ENCODE data around the gene AKIRIN2. TPM values are rescaled to one million over a fixed set of nuclear protein-coding genes. Genes with fewer than 3 reads are reported as not detected.

Gene AKIRIN2
- total and polyA plus RNA-seq, 9 of the 15 experiments (the other 6 are each of a cell fraction or from before 2014, with no cell fraction given): 5.8 to 63.9 (median 28.1) TPM

GRCh38 chr6:87684895-87685654 is 17.0 kb downstream of the AKIRIN2 start:
- POLR2A ChIA-PET: interaction anchor here (0.6 to 6.4 kb wide), 4 partner anchors 10 to 1259 kb away, joined by 3 to 57 read pairs (median 8); no protein-coding TSS in a partner anchor
- H3K4me2 ChIP-seq (ENCODE audit: insufficient read depth, low read length): no peak overlapping the region
- peaks cover 94% of the 10 kb centered on the region for H3K79me2 ChIP-seq (ENCODE audit: control insufficient read depth, insufficient read depth, low read length)
- in situ Hi-C loops (cut with MboI): no loop called here
- no peaks in the 10 kb centered on the region for H3K4me1 ChIP-seq (replicated peaks in 1 of 2; ENCODE audit: control insufficient read depth in 2 of 2, insufficient read depth in 2 of 2, low read length in 2 of 2)
- no peak overlapping the region for H2AFZ ChIP-seq (ENCODE audit: low read depth, low read length)
- no peaks in the 10 kb centered on the region for H3K27me3 ChIP-seq (ENCODE audit: control insufficient read depth in 2 of 2, insufficient read depth in 2 of 2, low read length in 2 of 2)
- H3K36me3 ChIP-seq (ENCODE audit: control insufficient read depth, insufficient read depth, low read length): peaks cover 30% of the 10 kb centered on the region; the same call in 2 of the 3 replicates
- no peak for TF ChIP-seq POLR2G (IDR thresholded peaks at IDR 0.05; ENCODE audit: low read depth, low read length)
- peak; percentile 7 for TF ChIP-seq ZFP36 (IDR thresholded peaks at IDR 0.05; ENCODE audit: low read depth, low read length, partially characterized antibody)
- BruUV-seq (replicated peaks): no TSS peak
- H3K9me3 ChIP-seq (replicated peaks; ENCODE audit: control insufficient read depth, insufficient read depth, low read depth, low read length): no peaks in the 10 kb centered on the region
- DNase-seq (ENCODE audit: extremely low read depth in 1 of 4, low spot score in 3 of 4): no peak
- H3K27ac ChIP-seq (ENCODE audit: extremely low read depth, low read depth, low read length): no peak overlapping the region
- FAIRE-seq: no peak
- intact Hi-C loops (cut with micrococcal nuclease): no loop called here
- WGBS (ENCODE audit: insufficient coverage, low coverage, missing lambda C conversion rate): 79% methylated on average over 1 of the region's 1 CpG
- no peaks in the 10 kb centered on the region; the same call in 1 of the 2 replicates for H4K20me1 ChIP-seq (replicated peaks; ENCODE audit: control insufficient read depth, insufficient read depth, low read length)
- no peak overlapping the region for H3K4me3 ChIP-seq
- H3K9ac ChIP-seq (ENCODE audit: insufficient read depth in 1 of 2, low read depth in 2 of 2, low read length in 2 of 2): no peak overlapping the region
- CTCF ChIA-PET (ENCODE audit: low intra/inter-chr PET ratio): interaction anchor here (0.6 kb wide), 1 partner anchor 9 kb away, joined by 3 read pairs; no protein-coding TSS in a partner anchor
- no peaks in the 10 kb centered on the region for H3K9me1 ChIP-seq (ENCODE audit: control insufficient read depth, insufficient read depth, low read length)
- no peak for ATAC-seq

DNA sequence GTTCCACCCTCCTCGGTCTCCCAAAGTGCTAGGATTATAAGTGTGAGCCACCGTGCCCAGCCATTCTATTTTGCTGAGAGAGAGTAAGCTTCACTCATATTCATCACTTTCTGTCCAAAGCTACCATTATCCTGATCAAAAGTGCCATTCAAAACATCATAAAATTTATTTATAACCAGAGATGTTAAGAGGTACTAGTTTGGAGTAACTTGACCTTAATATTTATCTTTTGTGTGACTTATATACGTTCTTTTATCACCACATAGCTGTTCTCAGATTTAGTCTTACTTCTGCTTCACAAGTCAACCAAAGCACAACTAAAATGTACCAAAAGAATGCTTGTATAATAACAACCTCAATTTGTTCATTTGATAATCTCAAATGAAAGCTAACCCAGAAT is 18.1 kb downstream of the AKIRIN2 start:
- Histone ChIP-seq H3K79me2 (ENCODE audit: control insufficient read depth, insufficient read depth, low read length) (peaks cover 89% of the 10 kb centered on the region), H3K27ac (ENCODE audit: extremely low read depth, low read depth, low read length) (no peak overlapping the region), H3K4me1 (replicated peaks in 1 of 2; ENCODE audit: control insufficient read depth in 2 of 2, insufficient read depth in 2 of 2, low read length in 2 of 2) (no peaks in the 10 kb centered on the region), H3K4me3 (no peak overlapping the region), H4K20me1 (replicated peaks; ENCODE audit: control insufficient read depth, insufficient read depth, low read length) (no peaks in the 10 kb centered on the region; the same call in 1 of the 2 replicates), H2AFZ (ENCODE audit: low read depth, low read length) (no peak overlapping the region), H3K9me3 (replicated peaks; ENCODE audit: control insufficient read depth, insufficient read depth, low read depth, low read length) (no peaks in the 10 kb centered on the region), H3K4me2 (ENCODE audit: insufficient read depth, low read length) (no peak overlapping the region), H3K27me3 (ENCODE audit: control insufficient read depth in 2 of 2, insufficient read depth in 2 of 2, low read length in 2 of 2) (no peaks in the 10 kb centered on the region), H3K9ac (ENCODE audit: insufficient read depth in 1 of 2, low read depth in 2 of 2, low read length in 2 of 2) (no peak overlapping the region), H3K36me3 (ENCODE audit: control insufficient read depth, insufficient read depth, low read length) (peaks cover 39% of the 10 kb centered on the region; the same call in 2 of the 3 replicates), H3K9me1 (ENCODE audit: control insufficient read depth, insufficient read depth, low read length) (no peaks in the 10 kb centered on the region)
- no peak for DNase-seq (ENCODE audit: extremely low read depth in 1 of 4, low spot score in 3 of 4)
- no peak for FAIRE-seq
- no TSS peak for BruUV-seq (replicated peaks)
- ChIA-PET POLR2A (interaction anchor here (1.1 to 6.4 kb wide), 4 partner anchors 9 to 13 kb away, joined by 4 to 57 read pairs (median 8); no protein-coding TSS in a partner anchor), CTCF (ENCODE audit: low intra/inter-chr PET ratio) (no interaction called here)
- WGBS (ENCODE audit: insufficient coverage, low coverage, missing lambda C conversion rate): 48% methylated on average over 3 of the region's 3 CpGs
- intact Hi-C loops (cut with micrococcal nuclease) (no loop called here), in situ Hi-C loops (cut with MboI) (no loop called here)
- ATAC-seq: no peak
- no peak for TF ChIP-seq POU5F1 (IDR thresholded peaks at IDR 0.05; ENCODE audit: borderline replicate concordance, low read depth, low read length, partially characterized antibody)
- no peak for TF ChIP-seq ZNF212 (CRISPR knock-in tag; IDR thresholded peaks at IDR 0.05)
- TF ChIP-seq, protein P1, sequence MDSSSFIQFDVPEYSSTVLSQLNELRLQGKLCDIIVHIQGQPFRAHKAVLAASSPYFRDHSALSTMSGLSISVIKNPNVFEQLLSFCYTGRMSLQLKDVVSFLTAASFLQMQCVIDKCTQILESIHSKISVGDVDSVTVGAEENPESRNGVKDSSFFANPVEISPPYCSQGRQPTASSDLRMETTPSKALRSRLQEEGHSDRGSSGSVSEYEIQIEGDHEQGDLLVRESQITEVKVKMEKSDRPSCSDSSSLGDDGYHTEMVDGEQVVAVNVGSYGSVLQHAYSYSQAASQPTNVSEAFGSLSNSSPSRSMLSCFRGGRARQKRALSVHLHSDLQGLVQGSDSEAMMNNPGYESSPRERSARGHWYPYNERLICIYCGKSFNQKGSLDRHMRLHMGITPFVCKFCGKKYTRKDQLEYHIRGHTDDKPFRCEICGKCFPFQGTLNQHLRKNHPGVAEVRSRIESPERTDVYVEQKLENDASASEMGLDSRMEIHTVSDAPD (CRISPR knock-in tag; IDR thresholded peaks at IDR 0.05): no peak
- no peak for TF ChIP-seq SFPQ (IDR thresholded peaks at IDR 0.05; ENCODE audit: low read depth, low read length)
- TF ChIP-seq, protein P2, sequence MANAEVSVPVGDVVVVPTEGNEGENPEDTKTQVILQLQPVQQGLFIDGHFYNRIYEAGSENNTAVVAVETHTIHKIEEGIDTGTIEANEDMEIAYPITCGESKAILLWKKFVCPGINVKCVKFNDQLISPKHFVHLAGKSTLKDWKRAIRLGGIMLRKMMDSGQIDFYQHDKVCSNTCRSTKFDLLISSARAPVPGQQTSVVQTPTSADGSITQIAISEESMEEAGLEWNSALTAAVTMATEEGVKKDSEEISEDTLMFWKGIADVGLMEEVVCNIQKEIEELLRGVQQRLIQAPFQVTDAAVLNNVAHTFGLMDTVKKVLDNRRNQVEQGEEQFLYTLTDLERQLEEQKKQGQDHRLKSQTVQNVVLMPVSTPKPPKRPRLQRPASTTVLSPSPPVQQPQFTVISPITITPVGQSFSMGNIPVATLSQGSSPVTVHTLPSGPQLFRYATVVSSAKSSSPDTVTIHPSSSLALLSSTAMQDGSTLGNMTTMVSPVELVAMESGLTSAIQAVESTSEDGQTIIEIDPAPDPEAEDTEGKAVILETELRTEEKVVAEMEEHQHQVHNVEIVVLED (CRISPR knock-in tag; IDR thresholded peaks at IDR 0.05): no peak
- no peak for TF ChIP-seq SMAD2 (IDR thresholded peaks at IDR 0.05; ENCODE audit: low read depth, low read length)
